ENCODE results near the gene MRPL47. TPM values are rescaled to one million over a fixed set of nuclear protein-coding genes. Genes with fewer than 3 reads are reported as not detected.

The MRPL47 gene
- total and polyA plus RNA-seq, 2 of the 13 experiments (the other 11 are each of a cell fraction or from before 2014, with no cell fraction given) = 36.1 to 83.8 TPM

DNA sequence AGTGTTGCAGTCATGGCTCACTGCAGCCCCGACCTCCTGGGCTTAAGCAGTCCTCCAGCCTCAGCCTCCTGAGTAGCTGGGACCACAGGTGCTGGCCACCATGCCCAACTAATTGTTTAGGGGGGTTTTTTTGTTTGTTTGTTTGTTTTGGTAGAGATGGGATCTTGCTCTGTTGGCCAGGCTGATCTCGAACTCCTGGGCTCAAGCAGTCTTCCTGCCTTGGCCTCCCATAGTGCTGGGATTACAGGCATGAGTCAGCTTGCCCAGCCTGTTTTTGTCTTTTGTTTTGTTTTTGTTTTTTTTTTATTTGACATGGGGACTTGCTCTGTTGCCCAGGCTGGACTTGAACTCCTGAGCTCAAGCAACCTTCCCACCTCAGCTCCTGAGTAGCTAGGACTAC is 17.6 kb upstream of the MRPL47 start (continued):
- TF ChIP-seq, protein P1, sequence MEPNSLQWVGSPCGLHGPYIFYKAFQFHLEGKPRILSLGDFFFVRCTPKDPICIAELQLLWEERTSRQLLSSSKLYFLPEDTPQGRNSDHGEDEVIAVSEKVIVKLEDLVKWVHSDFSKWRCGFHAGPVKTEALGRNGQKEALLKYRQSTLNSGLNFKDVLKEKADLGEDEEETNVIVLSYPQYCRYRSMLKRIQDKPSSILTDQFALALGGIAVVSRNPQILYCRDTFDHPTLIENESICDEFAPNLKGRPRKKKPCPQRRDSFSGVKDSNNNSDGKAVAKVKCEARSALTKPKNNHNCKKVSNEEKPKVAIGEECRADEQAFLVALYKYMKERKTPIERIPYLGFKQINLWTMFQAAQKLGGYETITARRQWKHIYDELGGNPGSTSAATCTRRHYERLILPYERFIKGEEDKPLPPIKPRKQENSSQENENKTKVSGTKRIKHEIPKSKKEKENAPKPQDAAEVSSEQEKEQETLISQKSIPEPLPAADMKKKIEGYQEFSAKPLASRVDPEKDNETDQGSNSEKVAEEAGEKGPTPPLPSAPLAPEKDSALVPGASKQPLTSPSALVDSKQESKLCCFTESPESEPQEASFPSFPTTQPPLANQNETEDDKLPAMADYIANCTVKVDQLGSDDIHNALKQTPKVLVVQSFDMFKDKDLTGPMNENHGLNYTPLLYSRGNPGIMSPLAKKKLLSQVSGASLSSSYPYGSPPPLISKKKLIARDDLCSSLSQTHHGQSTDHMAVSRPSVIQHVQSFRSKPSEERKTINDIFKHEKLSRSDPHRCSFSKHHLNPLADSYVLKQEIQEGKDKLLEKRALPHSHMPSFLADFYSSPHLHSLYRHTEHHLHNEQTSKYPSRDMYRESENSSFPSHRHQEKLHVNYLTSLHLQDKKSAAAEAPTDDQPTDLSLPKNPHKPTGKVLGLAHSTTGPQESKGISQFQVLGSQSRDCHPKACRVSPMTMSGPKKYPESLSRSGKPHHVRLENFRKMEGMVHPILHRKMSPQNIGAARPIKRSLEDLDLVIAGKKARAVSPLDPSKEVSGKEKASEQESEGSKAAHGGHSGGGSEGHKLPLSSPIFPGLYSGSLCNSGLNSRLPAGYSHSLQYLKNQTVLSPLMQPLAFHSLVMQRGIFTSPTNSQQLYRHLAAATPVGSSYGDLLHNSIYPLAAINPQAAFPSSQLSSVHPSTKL (CRISPR knock-in tag; IDR thresholded peaks at IDR 0.05) = no peak
- TF ChIP-seq ZFP36L2 (CRISPR knock-in tag; IDR thresholded peaks at IDR 0.05) (no peak), BRD4 (CRISPR knock-in tag; IDR thresholded peaks at IDR 0.05) (no peak), ZNF773 (CRISPR knock-in tag; IDR thresholded peaks at IDR 0.05; ENCODE audit: borderline replicate concordance) (no peak), SP4 (CRISPR knock-in tag; IDR thresholded peaks at IDR 0.05) (no peak), PHF21A (CRISPR knock-in tag; IDR thresholded peaks at IDR 0.05) (no peak)
- TF ChIP-seq, protein P2, sequence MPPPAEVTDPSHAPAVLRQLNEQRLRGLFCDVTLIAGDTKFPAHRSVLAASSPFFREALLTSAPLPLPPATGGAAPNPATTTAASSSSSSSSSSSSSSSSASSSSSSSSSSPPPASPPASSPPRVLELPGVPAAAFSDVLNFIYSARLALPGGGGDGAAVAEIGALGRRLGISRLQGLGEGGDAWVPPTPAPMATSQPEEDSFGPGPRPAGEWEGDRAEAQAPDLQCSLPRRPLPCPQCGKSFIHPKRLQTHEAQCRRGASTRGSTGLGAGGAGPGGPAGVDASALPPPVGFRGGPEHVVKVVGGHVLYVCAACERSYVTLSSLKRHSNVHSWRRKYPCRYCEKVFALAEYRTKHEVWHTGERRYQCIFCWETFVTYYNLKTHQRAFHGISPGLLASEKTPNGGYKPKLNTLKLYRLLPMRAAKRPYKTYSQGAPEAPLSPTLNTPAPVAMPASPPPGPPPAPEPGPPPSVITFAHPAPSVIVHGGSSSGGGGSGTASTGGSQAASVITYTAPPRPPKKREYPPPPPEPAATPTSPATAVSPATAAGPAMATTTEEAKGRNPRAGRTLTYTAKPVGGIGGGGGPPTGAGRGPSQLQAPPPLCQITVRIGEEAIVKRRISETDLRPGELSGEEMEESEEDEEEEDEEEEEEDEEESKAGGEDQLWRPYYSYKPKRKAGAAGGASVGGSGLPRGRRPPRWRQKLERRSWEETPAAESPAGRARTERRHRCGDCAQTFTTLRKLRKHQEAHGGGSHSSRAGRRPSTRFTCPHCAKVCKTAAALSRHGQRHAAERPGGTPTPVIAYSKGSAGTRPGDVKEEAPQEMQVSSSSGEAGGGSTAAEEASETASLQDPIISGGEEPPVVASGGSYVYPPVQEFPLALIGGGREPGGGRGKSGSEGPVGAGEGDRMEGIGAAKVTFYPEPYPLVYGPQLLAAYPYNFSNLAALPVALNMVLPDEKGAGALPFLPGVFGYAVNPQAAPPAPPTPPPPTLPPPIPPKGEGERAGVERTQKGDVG (CRISPR knock-in tag; IDR thresholded peaks at IDR 0.05; ENCODE audit: borderline replicate concordance) = no peak
- TF ChIP-seq, protein P3, sequence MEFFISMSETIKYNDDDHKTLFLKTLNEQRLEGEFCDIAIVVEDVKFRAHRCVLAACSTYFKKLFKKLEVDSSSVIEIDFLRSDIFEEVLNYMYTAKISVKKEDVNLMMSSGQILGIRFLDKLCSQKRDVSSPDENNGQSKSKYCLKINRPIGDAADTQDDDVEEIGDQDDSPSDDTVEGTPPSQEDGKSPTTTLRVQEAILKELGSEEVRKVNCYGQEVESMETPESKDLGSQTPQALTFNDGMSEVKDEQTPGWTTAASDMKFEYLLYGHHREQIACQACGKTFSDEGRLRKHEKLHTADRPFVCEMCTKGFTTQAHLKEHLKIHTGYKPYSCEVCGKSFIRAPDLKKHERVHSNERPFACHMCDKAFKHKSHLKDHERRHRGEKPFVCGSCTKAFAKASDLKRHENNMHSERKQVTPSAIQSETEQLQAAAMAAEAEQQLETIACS (CRISPR knock-in tag; IDR thresholded peaks at IDR 0.05) = no peak
- TF ChIP-seq, protein P4, sequence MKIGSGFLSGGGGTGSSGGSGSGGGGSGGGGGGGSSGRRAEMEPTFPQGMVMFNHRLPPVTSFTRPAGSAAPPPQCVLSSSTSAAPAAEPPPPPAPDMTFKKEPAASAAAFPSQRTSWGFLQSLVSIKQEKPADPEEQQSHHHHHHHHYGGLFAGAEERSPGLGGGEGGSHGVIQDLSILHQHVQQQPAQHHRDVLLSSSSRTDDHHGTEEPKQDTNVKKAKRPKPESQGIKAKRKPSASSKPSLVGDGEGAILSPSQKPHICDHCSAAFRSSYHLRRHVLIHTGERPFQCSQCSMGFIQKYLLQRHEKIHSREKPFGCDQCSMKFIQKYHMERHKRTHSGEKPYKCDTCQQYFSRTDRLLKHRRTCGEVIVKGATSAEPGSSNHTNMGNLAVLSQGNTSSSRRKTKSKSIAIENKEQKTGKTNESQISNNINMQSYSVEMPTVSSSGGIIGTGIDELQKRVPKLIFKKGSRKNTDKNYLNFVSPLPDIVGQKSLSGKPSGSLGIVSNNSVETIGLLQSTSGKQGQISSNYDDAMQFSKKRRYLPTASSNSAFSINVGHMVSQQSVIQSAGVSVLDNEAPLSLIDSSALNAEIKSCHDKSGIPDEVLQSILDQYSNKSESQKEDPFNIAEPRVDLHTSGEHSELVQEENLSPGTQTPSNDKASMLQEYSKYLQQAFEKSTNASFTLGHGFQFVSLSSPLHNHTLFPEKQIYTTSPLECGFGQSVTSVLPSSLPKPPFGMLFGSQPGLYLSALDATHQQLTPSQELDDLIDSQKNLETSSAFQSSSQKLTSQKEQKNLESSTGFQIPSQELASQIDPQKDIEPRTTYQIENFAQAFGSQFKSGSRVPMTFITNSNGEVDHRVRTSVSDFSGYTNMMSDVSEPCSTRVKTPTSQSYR (CRISPR knock-in tag; IDR thresholded peaks at IDR 0.05; ENCODE audit: borderline replicate concordance) = no peak
- TF ChIP-seq, protein P5, sequence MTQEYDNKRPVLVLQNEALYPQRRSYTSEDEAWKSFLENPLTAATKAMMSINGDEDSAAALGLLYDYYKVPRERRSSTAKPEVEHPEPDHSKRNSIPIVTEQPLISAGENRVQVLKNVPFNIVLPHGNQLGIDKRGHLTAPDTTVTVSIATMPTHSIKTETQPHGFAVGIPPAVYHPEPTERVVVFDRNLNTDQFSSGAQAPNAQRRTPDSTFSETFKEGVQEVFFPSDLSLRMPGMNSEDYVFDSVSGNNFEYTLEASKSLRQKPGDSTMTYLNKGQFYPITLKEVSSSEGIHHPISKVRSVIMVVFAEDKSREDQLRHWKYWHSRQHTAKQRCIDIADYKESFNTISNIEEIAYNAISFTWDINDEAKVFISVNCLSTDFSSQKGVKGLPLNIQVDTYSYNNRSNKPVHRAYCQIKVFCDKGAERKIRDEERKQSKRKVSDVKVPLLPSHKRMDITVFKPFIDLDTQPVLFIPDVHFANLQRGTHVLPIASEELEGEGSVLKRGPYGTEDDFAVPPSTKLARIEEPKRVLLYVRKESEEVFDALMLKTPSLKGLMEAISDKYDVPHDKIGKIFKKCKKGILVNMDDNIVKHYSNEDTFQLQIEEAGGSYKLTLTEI (CRISPR knock-in tag; conservative IDR thresholded peaks at IDR 0.05) = no peak
